NCI-H524 treated with DMSO at 0.1 percent for 48 hours (cell line): Measurements from ENCODE around the gene BCAR1.
"Not testable (repeated sequence)": the region's sequence is repeated elsewhere in the genome, so short reads cannot be mapped to it uniquely, and the experiment has no call there.

Source experiments
- DNase-seq: peaks from one replicate; lab custom pipeline; 2025; lab: John Stamatoyannopoulos, UW

The BCAR1 gene

DNA sequence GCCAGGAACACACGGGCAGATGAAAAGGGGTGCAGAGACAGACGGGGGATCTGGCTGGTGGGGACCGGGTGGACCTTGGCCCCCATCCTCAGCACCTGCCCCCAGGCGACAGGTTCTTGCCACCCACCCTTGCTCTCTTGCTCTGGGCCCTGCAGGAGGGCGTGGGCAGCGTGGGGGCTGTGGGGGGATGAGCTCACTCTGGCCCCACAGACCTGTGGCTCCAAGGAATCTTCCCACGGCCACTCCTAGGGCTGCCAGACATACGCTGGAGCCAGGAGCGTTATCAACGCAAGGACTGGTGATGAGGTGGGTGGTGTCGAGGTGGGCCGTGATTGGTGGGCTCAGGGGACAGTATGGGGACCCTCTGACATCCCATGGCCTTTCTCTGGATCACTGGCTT, 26.3 kb downstream of the BCAR1 start:
- no peak for DNase-seq

DNA sequence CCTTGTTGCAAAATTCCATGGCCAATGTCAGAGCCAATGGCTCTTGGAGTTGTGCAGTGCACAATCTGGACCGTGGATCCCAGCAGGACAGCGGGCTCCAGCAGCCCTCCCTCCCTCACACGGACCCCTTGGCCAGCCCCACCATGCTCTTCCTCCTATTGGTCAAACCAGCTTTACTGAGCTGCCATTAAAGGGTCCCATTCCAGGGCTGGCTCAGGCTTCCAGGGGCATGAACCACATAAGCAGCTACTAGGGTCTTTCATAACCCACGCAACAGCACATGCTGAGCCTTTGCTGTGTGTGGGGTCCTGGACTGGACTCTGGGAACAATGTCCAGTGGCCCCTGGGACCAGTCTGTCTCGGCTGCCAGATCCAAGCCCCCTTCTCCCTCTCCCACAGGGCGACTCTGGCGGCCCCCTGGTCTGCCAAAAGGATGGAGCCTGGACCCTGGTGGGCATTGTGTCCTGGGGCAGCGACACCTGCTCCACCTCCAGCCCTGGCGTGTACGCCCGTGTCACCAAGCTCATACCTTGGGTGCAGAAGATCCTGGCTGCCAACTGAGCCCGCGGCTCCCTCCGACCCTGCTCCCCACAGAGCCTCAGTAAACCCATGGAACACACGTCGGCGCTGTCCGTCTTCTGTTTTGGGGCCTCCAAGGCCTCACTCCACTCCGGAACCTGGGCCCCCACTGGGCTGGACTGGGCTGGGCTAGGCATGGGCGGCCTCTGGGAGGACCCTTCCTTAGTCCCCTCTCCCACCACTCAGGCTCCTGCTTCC, 26.9 kb downstream of the BCAR1 start:
- DNase-seq = no peak

DNA sequence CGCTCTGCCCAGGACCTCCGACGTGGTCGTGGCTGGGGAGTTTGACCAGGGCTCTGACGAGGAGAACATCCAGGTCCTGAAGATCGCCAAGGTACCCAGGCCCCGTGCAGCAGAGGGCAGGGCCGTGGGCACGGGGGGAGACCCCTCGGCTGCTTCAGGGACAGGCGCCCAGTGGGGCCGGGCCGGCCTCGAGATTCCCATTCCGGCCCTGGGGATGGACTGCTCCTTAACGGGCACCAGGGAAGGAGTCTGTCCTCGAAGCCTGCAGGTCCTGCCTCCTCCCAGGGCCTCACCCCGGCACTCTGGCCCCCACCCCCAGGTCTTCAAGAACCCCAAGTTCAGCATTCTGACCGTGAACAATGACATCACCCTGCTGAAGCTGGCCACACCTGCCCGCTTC, 28.3 kb downstream of the BCAR1 start:
- DNase-seq = not testable (repeated sequence)

DNA sequence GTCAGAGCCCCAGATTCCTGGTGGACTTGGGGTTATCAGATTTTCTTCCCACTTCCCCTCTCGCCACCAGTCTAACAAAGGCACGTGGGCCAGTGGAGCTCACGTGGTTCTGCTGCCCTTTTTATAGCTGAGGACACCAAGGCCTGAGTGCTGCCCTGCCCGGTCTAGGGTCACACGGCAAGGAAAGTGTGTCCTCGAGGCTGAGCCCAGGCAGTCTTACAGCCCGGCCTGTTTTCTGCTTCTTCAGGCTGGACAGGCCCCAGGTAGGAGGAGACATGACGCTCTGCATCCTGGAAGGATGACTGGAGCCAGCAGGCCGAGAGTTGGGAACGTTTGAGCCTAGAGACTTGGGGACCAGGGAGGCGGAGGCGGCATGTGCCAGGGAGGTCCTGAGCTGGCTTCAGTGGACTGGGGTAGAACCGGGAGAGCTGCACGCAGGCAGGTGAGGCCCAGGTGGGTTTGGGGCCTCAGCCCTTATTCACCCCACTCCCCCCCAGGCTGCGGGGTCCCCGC, 29.1 kb downstream of the BCAR1 start:
- no peak for DNase-seq

DNA sequence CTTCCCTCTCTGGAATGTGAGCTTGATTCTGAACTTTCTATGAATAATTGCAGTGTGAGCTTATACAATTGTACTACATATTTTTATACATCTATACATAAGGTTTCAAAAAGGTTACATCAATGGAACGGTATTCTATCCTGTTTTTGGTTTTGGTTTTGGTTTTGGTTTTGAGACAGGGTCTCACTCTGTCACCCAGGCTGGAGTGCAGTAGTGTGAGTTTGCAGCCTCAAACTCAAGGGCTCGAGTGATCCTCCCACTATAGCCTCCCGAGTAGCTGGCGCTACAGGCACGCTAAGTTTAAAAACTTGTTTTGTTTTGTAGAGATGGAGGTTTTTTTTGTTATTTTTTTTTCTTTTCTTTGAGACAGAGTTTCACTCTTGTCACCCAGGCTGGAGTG, 31.6 kb downstream of the BCAR1 start:
- no peak for DNase-seq

DNA sequence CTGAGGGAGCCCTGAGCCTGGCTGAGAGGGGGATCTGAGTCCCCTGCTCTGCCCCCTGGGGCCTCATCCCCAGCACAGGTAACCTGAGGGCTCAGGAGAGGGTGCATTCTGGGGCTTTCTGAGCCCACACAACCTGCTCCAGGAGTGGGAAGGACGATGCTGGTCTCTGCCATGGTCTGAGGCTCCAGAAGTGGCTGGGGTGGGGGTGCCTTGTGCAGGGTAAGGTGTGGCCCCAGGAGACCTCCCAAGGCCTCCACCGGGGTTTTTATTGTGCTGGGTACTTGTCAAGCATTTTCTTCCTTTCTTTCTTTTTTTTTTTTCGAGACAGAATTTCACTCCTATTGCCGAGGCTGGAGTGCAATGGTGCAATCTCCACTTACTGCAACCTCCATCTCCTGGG, 32.3 kb downstream of the BCAR1 start:
- no peak for DNase-seq

DNA sequence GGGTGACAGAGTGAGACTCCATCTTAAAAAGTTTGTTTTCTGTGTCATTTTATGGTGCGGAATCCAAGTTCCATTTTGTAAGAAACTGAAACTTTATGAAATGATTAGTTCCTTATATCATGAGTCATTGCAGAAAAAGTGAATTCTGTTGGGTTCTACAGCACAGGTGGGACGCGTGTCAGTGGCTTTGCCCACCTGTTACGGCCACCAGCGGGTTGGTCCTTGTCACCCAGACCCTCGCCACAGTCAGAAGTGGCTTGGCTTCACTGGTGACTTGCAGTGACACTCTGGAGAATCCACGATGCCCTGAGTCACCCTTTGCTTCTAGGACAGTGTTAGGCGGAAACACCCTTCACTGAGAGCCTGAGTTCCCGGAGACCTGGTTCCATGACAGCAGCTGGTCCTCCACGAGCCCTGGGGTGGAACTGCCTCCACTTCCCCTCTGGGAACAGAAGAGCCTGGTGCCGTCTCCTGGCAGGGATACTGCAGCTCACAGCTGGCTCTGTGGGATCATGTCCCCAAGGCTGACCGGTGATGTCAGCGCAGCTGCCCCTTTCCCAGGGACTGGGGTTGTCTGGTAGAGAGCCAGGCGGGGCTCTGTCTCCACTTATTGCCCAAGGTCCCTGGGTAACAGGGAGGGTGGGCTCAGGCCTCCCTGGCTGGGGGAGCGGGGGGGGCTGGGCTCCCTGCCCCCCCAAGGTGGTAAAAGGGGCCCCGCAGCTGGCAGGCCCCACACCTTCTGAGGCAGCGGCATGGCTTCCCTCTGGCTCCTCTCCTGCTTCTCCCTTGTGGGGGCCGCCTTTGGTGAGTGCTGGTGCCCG, 33.0 kb downstream of the BCAR1 start, which contains the start of gene CTRB1:
Gene CTRB1 (plus strand): TSS at position 733 of the 821 bp plus-strand sequence. CDS start 20 bp downstream, at position 753.
- no peak for DNase-seq

DNA sequence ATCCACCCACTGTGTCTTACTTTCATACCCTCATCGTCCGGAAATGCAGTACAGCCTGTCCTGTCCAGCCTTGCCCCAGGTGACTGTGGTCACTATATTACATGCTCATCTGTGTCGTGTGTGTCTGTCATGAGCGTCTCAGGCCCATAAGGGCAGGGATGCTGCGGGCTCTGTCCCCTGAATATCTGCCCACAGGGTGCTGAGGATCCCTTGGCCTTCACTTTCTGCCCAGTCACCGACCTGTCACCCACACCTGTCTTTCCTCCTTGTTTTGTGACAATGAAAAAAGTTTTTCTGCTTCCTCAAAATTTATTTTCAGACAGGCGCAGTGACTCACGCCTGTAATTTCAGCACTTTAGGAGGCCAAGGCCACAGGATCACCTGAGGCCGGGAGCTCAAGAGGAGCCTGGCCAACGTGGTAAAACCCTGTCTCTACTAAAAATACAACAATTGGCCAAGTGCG, 34.0 kb downstream of the BCAR1 start:
- DNase-seq = no peak

DNA sequence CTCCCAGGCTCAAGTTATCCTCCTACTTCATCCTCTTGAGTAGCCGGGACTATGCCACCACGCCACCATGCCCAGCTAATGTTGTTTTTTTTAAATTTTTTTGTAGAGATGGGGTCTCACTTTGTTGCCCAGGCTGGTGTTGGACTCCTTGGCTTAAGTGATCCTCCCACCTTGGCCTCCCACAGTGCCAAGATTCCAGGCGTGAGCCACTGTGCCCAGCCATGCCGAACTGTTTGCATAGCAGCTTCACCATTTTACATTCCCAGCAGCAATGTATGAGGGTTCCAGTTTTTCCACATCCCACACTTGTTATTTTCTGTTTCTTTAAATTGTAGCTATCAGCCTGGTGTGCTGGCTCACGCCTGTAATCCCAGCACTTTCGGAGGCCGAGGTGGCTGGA, 34.8 kb downstream of the BCAR1 start:
- DNase-seq = no peak

DNA sequence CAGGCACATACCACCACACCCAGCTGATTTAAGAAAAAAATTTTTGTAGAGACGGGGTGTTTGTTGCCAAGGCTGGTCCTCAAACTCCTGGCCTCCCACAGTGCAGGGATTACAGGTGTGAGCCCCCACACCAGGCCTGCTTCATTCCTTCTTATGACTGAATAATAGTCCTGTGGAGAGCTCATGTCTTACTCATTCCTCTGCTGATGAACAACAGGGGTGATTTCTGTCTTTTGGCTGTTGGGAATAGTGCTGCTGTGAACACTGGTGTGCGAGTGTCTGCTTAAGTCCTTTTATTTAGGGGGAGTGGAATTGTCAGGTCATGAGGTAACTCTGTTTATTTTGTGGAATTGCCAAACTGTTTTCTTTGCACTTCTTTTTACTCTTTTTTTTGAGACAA, 35.3 kb downstream of the BCAR1 start:
- DNase-seq = no peak

DNA sequence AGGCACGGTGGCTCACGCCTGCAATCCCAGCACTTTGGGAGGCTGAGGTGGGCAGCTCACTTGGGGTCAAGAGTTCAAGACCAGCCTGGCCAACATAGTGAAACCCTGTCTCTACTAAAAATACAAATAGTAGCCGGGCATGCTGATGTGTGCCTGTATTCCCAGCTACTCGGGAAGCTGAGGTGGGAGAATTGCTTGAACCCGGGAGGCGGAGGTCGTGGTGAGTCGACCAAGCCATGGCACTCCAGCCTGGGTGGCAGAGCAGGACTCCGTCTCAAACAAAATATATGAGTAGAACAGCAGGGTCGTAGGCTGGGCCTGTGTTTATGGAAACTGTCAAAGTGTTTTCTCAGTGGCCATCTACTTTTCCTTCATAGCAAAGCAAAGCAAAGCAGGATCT, 40.1 kb downstream of the BCAR1 start:
- DNase-seq = not testable (repeated sequence)

DNA sequence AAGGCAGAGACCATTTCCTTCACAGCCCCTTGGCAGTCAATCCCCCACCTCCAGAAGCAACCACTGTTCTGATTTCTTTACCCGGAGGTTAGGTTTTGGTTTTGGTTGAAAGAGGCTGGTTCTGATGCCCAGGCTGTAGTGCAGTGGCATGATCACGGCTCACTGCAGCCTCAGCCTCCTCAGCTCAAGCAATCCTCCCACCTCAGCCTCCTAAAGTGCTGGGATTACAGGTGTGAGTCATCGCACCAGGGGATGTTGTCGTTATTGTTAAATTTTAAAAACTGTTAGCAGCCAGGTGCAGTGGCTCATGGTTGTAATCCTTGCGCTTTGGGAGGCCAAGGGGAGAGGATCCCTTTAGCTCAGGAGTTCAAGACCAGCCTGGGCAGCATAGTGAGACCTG, 41.5 kb downstream of the BCAR1 start:
- no peak for DNase-seq

DNA sequence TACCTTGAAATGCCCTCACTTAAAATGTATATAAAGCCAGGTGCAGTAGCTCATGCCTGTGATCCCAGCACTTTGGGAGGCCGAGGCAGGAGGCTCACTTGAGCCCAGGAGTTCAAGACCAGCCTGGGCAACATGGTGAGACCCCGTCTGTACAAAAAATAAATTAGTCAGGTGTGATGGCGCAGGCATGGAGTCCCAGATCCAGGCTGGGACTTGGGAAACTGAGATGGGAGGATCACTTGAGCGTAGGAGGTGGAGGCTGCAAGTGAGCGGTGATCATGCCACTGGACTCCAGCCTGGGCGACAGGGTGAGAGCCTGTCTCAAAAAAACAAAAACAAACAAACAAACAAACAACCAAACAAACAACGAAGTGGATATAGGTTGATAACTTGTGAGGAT, 41.9 kb downstream of the BCAR1 start:
- DNase-seq = not testable (repeated sequence)

DNA sequence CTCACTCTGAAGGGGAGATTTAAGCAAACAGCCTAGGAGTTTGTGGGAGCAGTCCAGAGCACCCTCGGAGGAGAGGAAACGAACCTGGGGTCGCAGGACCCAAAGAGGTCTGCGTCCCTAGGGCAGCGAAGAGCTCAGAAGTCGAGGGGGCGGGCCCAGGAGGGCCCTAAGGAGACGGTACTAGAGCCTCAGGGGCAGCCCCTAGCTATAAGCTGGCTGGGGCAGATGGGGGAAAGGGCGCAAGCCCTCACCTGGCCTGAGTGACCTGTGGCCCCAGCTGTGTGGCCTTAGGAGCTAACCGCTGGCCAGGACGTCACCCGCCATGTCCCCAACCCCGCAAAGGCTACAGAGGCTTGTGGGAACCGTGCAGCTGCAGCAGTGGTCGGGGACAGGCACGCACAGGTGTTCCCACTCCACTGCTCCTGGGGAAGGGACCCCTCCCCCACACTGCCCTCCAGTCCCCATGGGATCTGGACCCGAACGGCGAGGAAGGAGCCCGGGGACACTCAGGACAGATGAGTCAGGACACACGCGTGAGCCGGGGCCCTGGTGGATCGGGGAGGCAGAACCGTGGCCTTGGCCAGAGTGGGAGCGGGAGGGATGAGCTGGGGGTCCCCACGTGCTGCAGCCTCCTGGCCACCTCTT, 42.4 kb downstream of the BCAR1 start:
- DNase-seq = no peak

DNA sequence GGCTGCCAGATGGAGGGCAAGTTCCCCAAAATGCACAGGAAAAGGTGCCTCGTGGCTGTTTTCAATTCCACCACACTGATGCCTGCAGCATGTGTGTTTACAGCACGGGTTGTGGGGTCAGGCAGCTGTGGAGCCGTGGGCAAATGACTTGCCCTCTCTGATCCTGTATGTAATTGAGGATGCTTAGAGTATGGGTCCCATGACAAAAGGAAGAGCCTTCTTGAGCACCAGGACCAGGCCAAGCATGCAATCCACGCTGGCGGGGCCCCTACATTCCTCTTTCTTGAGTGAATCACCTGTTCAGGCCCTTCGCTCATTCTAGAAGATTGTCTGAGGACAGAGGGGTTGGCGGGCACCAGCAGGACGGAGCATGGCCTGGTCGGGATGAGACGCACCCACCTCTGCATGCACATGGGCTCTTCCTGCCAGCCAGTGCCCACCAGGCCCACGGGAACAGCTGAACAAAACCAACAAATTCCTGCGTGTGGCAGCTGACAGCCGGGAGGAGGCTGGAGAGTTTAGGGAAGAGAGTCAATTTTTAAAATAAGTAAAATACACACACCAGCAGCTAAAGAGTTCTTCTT, 43.1 kb downstream of the BCAR1 start:
- no peak for DNase-seq

DNA sequence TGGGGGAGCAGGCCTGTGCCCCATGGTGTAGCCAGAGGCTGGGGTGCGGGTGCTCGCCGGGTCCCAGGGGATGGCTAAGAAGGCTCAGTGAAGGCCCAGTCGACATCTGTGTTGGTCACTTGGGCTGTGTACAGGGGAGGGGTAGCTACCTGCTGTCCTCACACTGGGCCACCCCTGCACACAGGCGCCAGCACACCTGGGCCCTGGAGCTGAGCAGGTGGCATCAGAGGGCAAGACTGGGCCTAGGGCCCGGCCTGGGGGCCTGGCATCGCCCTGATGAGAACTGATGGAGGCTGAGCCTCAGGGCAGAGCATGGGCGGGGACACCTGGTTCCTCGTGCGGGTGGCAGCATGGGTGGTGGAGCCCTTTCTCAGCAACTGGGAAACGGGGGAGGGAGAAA, 43.6 kb downstream of the BCAR1 start:
- DNase-seq = no peak

DNA sequence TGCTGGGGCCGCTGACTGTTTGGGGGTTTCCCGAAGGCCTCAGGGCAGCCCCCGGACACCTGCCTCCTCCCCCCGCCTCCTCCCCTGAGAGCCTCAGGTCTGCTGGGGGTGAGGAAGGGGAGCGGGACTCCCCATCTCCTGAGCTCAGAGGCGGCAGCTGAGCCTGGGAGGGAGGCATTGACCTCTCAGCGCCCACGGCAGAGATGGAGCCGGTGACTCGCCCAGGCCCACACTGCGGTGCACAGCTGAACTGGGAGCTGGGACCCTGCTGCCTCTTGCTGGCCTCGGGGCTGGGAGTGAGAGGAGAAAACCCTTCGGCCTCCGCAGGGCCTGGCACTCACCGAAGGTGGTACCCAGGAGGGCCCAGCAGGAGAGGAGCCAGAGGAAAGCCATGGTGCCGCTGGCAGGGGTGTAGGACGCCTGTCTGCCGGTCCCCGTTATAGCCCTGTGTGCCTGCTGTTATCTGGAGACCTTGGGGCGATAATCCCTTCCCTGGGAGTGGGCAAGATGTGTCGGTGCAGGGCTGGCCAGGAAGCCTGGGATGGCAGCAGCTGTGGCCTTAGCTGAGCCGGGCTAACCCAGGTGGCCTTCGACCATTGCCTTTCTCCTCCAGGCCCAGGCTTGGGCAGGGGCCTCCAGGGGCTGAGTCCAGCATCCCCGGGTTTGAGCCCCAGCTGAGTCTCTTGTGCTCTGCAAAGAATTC, 44.5 kb downstream of the BCAR1 start, which contains the start of gene CTRB2:
Gene CTRB2 (minus strand): TSS at position 413 of the 703 bp plus-strand sequence. CDS start 20 bp downstream, at position 393.
- no peak for DNase-seq

DNA sequence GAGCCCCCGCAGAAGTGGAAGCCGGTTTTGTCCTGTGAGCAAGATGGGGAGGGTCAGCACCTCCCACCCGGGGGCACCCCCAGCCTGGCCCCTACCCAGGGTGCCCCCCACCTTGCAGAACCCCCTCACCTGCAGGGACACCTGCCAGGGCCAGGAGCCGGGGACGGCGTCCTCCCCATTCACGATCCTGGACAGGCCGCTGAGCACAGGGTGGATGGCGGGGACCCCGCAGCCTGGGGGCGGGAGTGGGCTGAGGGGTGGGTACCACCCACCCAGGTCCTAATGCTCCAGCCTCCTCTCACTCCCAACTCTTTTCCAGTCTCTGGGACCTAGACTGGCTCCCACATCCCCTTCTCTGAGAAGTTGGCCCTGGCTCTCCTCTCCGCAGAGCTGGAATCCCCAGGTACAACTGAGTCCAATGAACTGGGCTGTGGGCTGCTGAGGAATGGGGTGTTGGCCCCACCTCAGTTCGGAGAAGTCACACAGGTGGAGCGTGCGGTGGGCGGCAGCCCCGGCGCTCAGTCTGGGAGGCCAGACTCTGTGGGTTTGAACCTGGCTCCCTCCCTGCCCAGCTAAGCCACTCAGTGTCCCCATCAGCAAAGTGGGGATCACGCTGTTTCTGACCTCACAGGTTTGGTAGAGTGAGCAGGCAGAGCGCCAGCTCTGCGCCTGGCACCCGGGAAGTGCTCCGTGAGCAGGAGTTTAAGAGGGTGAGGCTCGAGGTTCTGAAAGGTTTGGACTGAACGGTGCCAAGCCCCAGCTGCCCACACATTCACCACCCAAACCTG, 45.3 kb downstream of the BCAR1 start:
- DNase-seq = not testable (repeated sequence)

DNA sequence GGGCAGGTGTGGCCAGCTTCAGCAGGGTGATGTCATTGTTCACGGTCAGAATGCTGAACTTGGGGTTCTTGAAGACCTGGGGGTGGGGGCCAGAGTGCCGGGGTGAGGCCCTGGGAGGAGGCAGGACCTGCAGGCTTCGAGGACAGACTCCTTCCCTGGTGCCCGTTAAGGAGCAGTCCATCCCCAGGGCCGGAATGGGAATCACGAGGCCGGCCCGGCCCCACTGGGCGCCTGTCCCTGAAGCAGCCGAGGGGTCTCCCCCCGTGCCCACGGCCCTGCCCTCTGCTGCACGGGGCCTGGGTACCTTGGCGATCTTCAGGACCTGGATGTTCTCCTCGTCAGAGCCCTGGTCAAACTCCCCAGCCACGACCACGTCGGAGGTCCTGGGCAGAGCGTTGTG, 46.0 kb downstream of the BCAR1 start:
- not testable (repeated sequence) for DNase-seq

DNA sequence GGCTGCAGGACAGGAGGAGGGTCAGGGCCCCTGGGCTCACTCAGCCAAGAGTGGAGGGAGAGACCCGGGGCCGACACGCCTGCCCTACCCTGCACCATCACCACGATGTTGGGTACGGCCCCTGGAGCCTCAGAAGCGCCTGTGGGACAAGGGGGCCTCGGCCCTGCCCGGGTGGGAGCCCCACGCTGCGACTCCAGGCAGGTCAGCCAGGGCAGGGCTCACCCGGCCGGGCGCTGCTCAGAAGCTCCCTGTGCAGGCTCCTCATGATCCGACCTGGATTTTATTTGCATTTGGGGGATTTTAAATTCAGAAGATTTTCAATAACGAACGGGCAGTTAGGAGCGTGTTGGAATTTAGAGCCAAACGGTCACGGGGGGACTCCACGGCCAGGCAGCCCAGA, 46.5 kb downstream of the BCAR1 start:
- not testable (repeated sequence) for DNase-seq

DNA sequence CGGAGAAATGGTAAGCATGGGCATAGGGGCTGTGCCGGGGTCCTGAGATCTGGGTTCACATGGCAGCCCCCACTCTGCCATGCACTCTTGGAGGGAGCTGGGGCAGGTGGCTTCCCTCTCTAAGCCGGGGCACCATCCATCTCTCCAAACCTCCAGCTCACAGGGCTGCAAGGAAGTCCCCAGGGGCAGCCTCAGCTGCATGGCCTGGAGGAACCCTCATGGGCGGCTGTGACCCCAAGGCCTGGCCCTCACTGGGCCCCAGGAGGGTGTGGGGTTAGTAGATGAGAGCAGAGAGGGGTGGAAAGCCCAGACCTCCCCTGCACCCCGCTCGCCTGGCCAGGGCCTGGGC, 47.0 kb downstream of the BCAR1 start:
- DNase-seq = no peak
